ENCODE results near the gene TMED3.
A peak's percentile ranks its signal among the peaks of the same experiment; 100 is the strongest.
"Not testable (repeated sequence)": the region's sequence is repeated elsewhere in the genome, so short reads cannot be mapped to it uniquely, and the experiment has no call there.

The TMED3 gene

DNA sequence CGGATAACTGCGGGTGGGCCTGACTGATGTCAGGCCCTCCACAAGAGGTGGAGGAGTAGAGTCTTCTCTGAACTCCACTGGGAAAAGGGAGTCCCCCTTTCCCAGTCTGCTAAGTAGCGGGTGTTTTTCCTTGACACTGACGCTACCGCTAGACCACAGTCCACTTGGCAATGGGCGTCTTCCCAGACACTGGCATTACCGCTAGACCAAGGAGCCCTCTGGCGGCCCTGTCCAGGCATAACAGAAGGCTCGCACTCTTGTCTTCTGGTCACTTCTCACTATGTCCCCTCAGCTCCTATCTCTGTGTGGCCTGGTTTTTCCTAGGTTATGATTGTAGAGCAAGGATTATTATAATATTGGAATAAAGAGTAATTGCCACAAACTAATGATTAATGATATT, 9.1 kb downstream of the TMED3 start:
- DNase-seq: not testable (repeated sequence)

DNA sequence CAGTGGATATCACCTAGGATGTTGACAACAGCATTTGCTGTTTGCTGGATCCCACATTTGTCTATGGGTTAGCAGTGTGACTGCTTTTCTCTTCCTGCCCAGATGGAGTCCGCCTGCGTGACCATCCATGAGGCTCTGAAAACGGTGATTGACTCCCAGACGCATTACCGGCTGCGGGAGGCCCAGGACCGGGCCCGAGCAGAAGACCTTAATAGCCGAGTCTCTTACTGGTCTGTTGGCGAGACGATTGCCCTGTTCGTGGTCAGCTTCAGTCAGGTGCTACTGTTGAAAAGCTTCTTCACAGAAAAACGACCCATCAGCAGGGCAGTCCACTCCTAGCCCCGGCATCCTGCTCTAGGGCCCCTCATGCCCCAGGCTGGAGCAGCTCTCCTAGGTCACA, 11.0 kb downstream of the TMED3 start:
- DNase-seq: no peak

DNA sequence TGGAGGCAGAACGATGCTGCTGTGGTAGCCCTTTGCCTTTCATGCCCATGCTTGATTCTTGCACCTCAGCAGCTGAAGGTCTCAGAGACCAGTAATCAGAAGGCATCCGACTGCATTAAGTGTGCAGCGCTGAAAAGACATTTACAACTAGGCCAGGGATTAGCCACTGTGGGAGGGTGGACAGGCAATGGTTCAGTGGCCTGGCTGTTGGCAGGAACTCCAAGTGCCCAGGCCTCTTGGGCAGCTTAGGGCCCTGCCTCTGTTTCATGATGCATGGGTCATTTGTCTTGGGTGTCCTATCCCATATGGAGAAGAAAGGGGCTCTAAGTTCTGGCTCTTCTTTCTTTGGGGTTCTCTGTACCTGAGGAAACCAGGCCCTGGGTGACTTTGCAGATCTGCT, 11.4 kb downstream of the TMED3 start:
- no peak for DNase-seq

DNA sequence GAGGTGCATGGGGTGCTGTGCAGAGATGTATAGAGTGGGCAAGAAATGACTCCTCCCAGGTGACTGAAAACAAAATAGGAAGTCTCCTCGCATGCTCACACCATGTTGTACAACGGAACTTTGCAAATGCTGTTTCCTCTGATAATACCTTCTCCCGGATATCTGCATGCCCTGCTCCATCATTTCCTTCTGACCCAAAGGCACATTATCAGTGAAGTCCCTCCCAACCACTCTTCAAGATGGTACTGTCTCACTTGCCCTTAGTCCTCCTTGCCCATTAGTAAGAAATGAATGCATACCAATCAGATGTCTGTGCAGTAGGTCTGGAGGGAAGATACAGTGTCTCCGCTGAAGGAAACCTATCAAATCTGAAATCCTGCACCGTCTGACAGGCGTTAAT, 12.0 kb downstream of the TMED3 start:
- no peak for DNase-seq

DNA sequence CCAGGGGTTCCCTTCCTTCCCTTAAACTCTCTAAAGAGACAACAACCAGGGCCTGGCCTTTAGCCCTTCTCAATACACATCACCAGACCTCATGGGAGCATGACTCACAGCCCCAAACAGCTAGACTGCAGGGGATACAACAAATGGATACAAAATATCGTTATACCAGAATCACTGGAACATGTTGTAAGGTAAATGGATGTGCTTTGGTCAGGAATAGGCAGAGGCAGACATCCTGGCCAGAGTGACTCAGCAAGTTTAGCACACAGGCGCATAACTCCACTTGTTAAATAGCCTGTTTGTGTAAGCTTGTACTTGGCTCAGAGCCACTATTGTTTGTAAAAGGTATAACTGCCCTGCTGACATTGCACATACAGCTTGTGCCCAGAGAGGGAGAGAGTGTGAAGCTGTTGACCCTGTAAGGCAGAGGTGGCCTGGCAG, 18.3 kb downstream of the TMED3 start:
- DNase-seq: no peak

DNA sequence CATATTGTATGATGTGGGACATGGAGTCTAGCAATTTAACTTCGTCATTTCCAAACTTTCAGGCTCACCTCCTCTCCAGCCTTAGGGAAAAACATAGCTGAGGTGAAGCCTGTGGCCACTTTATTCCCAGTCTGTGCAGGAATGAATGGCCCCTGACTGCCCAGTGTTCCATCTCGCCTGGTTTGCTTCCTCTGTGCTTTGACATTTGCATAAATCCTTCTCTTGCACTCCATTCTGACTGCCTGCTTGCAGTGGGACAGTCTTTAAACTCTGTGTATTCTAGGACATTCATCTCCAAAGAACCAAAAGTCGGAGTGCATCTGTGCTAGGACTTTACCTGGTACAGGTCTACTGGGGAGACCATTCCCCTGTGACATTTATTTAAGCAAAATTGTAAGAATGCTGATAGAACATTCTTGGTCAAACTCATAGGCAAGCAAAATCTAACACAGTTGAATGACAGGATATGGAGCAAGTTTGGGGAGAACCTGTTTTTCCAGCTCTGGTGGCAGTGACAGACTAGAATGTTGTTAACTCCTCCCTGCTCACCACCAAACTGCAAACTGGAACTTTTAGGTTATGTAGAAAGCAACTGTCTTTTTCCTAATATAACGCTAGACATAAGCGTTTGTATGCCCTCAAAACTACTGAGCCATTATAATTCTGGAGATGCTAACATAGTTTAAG, 22.1 kb downstream of the TMED3 start:
- DNase-seq: no peak

DNA sequence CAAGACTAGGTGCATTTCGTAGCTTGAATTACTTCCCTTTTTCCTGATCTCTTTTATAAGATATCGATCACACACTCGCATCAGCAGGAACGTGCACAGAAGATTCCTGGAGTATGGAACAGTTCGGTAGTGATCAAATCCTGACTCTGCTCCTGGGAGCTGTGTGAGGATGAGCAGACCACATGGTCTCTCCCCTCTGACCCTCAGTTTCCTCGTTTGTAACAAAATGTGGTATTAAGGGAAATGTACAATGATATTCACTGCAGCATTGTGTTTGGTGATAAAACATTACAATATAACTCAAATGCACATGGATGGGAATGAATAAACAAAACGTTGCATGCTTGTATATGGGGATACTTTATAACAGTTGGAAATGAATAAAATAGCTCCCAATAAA, 26.7 kb downstream of the TMED3 start:
- no peak for DNase-seq

DNA sequence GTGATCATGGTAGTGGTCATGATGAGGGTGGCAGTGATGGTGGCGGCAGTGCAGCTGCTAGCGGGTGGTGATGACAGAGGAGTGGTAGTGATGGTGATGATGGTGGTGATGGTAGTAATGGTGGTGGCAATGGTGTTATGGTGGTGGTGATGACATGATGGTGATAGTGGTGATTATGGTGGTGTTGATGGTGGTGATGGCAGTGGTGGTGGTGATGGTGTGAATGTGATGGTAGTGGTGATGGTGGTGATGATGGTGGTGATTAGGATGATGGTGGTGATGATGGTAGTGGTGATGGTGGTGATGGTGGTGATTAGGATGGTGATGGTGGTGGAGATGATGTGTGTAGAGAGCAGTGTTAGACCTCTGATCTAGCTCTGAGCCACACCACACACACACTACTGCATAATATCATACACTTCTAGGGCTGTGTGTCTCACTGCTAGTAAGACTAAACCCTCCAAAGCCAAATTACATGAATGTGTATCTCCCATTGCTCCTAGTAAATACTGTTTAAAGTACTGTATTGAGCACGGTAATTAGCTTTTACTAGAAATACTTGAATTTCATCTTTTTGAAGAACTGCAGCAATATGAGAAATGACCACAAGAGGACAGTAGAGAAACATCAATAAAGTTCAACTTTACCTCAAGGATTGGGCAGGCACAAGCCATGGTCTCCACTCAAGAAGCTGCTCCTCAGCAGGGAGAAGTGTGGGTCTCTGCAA, 28.8 kb downstream of the TMED3 start:
- DNase-seq: peak; percentile 37

DNA sequence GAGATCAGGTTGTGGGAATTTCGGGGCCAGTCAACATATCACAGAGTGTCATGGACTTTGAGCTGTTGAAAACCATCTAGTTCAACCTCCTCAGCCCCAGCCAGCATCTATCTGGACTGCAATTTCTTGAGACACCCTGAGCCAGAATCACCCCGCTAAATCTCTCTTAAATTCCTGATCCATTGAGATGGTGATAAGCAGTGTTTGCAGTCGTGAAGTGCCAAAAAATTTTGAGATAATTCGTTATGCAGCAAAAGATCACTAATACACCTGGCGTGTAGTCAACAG, 29.3 kb downstream of the TMED3 start:
- DNase-seq: no peak

DNA sequence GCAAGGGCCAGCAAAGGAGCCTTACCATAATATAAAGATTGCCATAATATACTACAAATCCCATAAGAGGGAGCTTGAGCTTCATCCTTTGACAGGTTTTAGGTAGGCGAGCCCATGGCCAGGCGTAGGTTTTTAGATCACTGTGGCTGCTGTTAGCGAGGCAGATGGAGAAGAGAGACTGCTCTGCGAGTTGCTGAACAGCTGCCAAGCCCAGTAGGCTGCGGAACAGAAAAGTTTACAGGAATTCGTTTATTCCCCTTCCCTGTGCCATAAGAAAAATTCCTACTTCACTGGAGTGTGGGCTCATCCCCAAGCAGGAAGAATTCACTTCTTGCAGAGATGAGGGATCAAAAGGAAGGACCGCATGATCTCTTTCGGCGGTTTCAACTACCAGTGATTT, 30.5 kb downstream of the TMED3 start:
- DNase-seq: peak; percentile 24

DNA sequence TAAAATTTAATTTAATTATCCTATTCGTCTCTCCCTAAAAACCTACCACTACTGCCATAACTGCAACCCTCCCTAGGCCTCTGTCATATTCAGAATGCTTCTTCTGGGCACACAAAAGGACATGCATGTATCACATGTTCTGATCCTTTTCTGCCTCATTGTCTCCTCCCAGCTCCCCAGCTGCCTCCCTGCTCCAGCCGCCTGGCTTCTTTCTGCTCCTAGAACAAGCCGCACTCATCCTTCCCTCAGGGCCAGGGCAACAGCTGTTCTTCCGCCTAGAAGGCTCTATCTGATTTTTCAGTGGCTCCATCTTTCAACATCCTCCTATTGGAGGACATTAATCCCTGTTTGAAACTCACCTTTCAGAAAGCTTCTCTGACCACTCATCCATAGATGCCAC, 38.6 kb downstream of the TMED3 start:
- peak; percentile 19 for DNase-seq

DNA sequence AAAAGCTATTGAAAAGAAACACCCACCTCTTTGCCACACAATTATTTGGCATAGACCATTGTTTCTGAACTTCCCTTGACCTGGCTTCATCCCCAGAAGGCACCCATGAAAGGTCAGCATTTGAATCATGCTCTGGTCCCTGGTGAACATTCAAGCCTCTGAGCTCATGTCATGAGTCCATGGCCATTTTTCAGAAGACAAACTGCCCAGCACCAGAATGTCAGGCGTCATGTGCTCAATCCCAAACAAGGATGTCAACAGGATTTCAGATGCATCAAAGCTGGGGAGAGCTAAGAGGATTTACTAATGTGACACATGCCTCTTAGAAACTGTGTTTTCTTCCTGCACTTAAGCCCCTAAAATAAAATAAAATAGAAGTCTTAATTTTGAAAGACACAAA, 41.3 kb downstream of the TMED3 start:
- no peak for DNase-seq

DNA sequence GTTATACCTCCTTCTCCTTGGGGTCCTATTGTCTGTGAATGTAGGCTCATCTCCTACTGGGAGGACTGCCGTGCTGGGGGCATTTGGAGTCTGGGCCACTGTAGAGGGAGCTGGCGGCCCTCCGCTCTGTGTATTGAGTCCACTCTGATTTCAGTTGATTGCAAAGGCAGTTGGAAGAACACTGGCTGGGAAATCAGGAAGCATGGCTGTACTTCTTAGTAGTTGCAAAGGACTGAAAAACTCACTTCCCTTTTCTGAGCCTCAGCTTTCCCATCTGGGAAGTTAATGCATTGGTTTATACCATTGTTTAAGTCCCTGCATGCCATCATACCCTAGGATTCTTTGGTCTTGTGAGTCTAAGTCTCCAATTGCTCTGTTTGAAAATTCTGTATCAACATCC, 46.7 kb downstream of the TMED3 start:
- DNase-seq: no peak

DNA sequence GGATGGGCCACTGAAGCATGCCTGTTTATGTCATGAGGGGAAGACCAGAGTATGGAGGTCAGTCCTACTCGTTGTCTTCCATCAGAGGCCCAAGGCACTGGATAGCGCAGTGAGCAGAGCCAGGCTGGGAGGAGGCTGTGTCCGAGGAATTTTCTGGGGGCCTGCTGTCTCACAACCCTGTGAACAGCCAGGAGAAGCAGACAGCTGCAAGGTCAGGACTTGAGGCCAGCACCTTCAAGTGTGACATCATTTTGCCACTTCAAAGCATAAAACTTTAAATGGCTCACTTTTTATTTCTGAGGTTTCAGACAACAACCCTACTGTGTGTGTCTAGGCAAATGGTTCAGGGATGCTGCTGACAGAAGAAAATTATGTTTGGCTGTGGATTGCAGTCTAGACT, 47.2 kb downstream of the TMED3 start:
- no peak for DNase-seq

DNA sequence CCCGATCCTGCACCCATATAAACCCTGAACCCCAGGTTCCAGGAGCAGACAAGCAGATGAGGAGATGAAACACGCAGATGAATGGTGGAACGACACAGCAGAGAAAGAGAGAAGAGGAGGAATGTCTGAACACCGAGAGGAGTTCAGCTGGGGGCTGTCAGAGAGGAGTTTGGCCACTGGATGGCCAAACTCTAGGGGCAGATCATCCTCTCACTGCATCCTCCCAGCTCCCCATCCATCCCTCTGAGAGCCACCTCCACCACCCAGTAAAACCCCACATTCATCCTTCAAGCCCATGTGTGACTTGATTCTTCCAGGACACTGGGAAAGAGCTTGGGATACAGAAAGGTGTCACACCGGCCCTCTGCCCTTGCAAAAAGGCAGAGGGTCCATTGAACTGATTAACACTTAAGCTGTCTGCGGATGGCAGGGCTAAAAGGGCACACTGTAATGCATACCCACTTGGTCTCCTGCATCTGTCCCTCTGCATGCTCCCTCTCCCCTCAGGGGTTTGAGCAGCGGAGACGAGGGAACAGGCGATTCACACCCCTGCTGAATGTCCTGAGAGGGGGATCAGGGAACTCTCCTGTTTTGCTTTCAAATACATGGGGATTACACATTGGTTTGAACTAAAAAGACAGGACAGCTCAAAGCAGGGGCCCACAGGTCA, 53.8 kb downstream of the TMED3 start:
- DNase-seq: no peak

DNA sequence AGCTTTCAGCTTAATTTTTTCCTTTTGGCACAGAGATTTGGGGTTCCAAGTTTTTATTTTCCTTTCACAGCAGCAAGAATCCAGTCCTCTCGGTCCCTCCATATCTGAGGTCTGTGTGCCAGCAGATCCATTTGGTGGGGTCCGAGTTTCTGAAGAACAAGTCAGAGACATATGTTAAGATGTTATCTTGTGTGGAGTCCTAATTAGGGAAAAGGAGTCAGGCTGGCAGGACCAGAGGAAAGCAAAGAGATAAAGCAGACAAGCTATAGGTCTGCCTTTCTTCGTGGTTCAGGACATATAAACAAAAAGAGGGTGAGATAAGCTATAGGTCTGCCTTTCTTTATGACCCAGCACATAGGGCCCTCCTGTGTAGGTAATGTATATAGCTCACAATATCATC, 54.9 kb downstream of the TMED3 start:
- DNase-seq: no peak

DNA sequence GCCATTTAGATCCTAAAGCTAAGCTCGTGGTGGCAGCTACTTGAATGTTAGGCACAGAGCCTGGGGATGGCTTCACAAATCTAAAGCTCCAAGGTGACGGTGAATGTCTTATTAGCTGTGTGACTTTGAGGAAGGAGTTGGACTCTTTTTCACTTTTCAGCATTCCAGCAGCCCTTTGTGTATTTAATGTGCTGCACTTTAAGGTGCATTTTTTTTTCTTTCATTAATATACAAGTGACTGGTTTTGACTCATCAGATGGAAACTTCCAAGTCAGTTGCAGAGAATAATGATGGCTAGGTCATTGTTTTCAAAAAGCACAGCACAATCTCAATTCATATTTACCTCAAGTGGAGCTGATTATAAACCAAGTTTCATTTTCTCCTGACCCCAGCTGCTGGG, 55.8 kb downstream of the TMED3 start:
- DNase-seq: no peak

DNA sequence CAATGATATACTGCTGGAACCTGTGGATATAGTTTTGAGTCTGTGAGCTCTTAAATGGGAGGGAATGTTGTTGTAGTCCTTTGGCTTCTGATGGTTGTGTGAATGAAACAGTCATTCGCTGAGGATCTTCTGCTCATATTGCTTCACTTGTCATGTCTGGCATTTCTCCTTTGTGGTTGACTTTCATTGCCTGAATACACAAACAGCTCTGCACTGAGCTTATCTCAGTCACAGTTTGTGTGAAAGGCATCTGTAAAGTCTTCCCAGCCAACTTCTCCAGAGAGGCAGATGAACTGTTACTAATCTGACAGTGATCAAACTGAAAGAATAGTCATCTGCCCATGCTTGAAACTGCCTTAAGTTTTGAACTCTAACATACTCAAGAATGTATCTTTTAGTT, 59.8 kb downstream of the TMED3 start:
- DNase-seq: no peak

DNA sequence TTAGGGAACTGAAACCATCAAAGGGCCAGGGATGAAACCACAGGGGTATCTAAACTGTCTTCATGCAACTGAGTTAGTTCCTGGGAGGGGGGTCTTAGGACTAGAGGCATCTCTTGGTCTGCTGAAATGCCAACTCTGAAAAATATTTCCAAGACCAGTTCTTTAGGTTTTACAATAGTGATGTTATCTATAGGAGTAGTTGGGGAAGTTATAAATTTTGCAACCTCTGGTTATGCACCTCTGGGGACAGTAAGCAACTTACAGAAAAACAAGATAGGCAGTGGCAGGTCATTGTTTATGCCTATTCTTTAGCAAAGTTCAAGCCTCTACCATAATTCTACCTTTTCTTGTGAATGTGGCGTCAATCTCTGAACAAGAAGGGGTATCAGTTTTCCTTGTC, 60.7 kb downstream of the TMED3 start:
- DNase-seq: no peak

DNA sequence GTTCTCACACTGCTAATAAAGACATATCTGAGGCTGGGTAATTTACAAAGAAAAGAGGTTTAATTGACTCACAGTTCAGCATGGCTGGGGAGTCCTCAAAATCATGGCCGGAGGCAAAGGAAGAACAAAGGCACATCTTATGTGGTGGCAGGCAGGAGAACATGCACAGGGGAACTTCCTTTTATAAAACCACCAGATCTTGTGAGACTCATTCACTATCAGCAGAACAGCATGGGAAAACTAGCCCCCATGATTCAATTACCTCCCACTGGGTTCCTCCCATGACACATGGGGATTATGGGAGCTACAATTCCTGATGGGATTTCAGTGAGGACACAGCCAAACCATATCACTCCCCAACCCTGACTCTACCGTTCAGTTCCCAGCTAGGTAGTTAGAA, 61.5 kb downstream of the TMED3 start:
- no peak for DNase-seq

Measured in NCI-H1694 (cell line).